Choroid plexus epithelial cell (primary cell): ENCODE results near the gene PDZD2.
A peak's percentile ranks its signal among the peaks of the same experiment; 100 is the strongest.

Experiments
- DNase-seq: peaks from one replicate; pipeline ENCODE4 v3.0.0-alpha.2; 2010; ENCODE audit warnings: low read depth
- H3K4me3 ChIP-seq: 2 replicates; pipeline ENCODE4 v1.5.1; 2011; ENCODE audit warnings: low read depth, mild to moderate bottlenecking, control low read depth, low read length, moderate library complexity
- TF ChIP-seq, protein P1 (sequence below): conservative IDR thresholded peaks from 2 replicates; pipeline ENCODE4 v1.5.1; 2011; ENCODE audit warnings: low read depth, mild to moderate bottlenecking, control low read depth, inconsistent platforms, low read length, moderate library complexity

The PDZD2 gene

DNA sequence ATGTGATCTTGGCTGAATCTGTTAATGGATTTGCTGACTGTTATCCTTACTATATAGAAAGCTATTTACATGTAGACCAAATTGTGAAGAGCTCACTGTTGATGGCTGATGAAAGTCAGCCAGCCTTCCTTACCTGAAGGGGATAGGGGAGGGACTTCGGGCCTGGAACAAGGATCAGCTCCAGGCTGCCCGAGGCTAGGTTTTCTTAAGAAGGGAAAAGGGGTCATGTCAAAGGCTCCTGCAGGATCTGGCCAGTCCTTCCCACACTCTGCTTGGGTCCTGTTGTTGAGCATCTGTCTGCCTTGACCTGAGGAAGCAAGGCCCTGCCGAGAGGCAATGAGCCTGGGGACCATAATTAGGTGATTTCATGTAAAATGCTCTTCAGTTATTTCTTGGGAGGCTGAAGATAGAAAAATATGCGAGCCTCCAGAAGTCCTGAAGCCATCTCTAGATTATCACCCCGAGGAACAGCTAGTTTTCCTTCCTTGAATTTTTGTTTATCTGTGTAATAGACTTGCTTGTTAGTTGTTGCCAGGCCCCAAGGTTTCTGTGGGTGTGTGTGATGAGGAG is 261.4 kb downstream of the PDZD2 start:
- H3K4me3 ChIP-seq, result no peak overlapping the region
- TF ChIP-seq, protein P1, sequence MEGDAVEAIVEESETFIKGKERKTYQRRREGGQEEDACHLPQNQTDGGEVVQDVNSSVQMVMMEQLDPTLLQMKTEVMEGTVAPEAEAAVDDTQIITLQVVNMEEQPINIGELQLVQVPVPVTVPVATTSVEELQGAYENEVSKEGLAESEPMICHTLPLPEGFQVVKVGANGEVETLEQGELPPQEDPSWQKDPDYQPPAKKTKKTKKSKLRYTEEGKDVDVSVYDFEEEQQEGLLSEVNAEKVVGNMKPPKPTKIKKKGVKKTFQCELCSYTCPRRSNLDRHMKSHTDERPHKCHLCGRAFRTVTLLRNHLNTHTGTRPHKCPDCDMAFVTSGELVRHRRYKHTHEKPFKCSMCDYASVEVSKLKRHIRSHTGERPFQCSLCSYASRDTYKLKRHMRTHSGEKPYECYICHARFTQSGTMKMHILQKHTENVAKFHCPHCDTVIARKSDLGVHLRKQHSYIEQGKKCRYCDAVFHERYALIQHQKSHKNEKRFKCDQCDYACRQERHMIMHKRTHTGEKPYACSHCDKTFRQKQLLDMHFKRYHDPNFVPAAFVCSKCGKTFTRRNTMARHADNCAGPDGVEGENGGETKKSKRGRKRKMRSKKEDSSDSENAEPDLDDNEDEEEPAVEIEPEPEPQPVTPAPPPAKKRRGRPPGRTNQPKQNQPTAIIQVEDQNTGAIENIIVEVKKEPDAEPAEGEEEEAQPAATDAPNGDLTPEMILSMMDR, result no peak
- DNase-seq, result no peak

DNA sequence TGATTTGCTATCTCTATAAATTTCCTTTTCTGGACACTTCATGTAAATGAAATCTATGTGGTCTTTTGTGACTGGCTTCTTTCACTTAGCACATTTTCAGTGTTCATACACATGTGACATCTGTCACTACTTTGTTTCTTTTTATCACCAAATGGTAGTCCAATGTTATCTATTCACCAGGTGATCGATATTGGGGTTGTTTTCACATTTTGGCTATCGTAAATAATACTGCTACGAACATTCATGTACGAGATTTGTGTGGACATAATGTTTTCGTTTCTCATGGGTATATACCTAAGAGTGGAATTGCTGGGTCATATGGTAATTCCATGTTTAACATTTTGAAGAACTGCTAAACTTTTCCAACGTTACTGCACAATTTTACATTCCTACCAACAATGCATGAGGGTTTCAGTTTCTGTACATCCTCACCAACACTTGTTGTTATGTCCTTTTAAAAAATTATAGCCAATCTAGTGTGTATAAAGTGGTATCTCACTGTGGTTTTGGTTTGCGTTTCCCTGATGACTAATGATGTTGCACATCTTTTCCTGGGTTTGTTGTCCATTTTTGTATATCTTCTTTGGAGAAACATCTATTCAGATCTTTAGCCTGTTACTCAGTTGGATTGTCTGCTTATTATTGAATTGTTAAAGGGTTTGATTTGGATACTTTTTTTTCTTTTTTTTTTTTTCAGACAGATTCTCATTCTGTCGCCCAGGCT is 263.0 kb downstream of the PDZD2 start:
- TF ChIP-seq, protein P1, result no peak
- DNase-seq, result peak; percentile 18
- H3K4me3 ChIP-seq, result no peak overlapping the region

DNA sequence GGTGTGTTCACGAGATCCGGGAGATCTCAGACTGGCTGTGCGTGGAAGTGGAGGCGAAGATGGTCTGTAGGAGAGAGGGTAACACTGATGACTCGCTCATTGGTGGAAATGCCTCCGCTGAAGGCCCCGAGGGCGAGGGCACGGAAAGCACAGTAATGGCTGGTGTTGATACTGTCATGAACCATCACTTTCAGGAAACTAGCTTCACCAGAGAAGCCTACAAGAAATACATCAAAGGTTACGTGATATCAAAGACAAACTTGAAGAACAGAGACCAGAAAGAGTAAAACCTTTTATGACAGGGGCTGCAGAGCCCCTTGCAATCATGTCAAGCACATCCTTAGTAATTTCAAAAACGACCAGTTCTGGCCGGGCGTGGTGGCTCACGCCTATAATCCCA is 269.5 kb downstream of the PDZD2 start:
- no peak overlapping the region for H3K4me3 ChIP-seq
- DNase-seq, result no peak
- TF ChIP-seq, protein P1, result no peak

DNA sequence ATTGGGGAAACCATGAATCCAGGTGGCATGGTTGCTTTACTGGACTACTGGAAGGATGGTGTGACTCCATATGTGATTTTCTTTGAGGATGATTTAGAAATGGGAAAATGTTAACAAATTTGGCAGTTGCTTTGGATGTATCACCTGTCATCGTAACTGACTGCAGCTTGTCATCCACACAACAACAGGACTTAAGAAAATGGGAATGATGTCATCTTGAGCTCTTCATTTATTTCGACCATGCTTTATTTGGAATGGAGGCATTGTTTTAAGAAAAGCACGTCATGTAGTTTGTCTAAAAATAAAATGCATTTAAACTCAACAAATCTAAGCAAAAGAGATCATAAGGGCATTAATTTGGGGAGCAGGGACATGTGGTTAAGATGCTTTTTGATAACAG is 270.1 kb downstream of the PDZD2 start:
- H3K4me3 ChIP-seq, result no peak overlapping the region
- no peak for DNase-seq
- TF ChIP-seq, protein P1, result no peak

DNA sequence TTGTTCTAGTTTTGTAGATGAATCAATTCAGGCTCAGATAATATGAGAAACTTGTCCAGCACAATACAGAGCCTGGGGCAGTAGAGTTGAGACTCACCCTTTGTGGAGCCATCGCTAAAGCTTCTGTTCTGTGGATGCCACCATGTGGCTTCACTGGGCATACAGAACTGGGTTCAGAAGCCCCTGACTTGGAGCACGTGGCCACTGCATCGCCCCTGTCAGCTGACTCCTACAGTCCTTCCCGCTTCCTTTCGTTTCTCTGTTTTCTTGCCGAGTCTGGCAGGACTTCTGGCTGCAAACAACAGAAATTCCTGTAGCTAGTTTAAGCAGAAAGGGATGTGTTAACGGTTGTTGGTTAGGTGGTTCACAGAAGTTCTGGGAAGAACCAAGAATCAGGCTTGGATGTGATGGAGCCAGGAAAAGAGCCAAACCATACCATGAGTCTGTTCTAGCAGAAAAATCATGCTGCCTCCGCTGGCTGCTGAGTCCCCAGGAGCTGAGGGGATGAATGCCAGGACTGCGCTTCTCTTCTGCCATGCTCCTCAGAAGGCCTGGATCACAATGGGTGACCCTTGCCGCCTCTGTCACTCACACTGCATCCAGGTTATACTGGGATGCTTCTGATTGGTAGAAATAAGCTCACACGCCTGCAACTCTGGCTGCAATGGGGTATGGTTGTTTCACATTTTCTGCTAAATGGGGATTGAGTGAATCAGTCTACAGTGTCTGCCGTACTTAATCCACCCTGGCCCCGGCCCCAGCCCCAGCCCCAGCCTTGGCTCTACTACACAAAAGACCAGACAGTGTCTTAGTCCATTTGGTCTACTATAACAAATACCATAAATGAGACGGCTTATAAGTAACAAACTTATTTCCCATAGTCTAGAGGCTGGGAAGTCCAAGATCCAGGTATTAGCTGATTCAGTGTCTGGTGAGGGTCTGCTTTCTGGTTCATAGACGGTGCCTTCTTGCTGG is 272.6 kb downstream of the PDZD2 start:
- TF ChIP-seq, protein P1, result no peak
- peak; percentile 8 for DNase-seq
- H3K4me3 ChIP-seq, result no peak overlapping the region

DNA sequence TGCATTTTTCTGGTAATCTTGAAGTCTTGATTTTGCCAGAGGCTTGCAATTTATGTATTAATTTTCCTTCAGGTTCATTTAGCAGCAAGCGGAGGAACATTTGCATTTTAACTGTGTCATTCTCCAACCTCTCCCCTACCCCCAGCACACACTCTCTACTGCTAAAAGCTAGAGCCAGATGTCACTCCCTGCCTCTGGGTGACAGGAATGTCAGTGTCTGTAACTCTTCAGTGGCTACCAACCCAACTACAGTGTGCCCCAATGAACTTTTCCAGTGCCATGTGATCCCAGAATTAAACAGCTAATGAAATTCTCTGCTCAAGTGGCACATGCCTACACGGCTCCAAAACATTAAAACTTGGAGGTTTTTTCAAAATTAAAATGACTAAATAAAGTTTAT is 274.9 kb downstream of the PDZD2 start:
- TF ChIP-seq, protein P1, result no peak
- no peak overlapping the region for H3K4me3 ChIP-seq
- DNase-seq, result no peak
